ENCODE measurements around the gene AP1B1.

AP1B1 gene

DNA sequence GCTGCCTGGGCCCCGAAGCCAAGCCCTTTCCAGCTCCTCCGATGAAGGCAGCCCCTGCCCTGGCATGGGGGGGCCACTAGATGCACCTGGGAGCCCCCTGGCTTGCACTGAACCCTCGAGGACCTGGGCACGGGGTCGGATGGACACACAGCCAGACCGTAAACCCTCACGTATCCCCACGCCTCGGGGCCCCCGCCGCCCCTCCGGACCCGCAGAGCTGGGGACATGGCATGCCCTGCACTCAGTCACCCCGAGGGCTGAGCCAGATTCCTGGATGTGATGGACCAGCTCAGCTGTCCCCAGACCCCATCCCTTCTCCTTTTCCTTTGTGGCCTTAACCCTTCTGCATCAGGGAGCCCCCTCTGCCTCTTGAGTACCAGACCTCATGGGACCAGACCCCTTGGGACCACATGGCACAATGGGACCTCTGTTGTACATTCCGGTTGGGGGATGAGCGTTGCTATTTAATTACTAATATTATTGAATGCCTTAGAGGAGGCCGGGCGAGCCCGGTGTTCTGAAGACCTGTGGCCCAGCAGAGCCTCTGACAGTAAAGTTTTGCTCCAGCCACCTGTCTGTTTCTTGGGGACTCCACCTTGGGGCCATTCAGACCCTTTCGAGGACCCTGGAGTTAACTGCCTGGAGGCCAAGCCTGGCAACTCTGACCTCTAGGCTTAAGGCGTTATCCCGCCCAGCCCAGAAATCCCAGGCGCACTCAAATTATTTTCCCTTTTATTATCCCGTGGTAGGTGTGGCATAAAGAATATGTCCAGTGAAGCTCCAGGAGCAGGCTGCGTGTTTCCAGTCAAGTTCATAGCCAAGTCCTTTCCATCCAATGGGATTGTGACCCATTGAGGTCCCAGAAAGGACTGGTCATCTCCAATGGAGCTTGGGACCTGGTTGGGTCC lies 75.9 kb downstream of the AP1B1 start:
- Mint-ChIP-seq H3K27ac (no peak overlapping the region), H3K4me3 (no peak overlapping the region), H3K9me3 (no peaks in the 10 kb centered on the region), H3K36me3 (ENCODE audit: low read depth) (no peaks in the 10 kb centered on the region), H3K27me3 (peaks cover 52% of the 10 kb centered on the region), H3K4me1 (ENCODE audit: low read depth) (peaks cover 34% of the 10 kb centered on the region)
- DNase-seq = no peak

DNA sequence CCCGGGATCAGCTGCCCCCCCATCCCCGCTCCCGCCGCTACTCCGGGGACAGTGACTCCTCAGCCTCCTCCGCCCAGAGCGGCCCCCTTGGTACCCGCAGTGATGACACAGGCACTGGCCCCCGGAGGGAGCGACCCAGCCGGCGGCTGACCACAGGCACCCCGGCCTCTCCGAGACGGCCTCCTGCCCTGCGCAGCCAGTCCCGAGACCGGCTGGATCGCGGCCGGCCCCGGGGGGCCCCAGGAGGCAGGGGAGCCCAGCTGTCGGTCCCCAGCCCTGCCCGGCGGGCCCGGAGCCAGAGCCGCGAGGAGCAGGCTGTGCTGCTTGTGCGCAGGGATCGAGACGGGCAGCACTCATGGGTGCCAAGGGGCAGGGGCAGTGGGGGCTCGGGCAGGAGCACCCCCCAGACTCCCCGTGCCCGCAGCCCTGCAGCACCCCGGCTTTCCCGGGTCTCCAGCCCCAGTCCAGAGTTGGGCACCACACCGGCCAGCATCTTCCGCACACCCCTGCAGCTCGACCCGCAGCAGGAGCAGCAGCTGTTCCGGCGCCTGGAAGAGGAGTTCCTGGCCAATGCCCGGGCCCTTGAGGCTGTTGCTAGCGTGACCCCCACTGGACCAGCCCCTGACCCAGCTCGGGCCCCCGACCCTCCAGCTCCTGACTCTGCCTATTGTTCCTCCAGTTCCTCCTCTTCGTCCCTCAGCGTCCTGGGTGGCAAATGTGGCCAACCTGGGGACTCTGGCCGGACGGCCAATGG lies 76.7 kb downstream of the AP1B1 start:
- H3K27ac Mint-ChIP-seq = no peak overlapping the region

DNA sequence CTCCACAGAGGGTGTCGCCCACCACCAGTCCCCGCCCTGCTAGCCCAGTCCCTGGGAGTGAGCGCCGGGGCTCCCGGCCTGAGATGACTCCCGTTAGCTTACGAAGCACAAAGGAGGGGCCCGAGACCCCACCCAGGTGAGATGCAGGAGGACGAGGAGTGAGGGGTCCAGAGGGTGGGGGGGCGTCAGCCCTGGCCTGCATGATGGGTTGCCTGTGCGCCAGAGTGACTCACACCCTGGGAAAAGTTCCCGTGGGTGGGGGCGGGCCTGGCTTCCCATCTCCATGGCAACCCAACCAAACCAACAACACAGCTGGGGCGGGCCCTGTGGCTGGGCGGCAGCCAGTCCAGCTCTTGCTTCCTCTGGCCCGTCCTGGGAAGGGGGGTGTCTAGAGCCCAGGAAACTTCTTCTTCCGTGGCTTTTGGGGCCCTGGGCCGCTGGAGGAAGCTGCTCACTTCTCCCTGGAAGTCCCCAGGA lies 77.5 kb downstream of the AP1B1 start:
- Mint-ChIP-seq H3K4me3 (no peak overlapping the region), H3K27me3 (peaks cover 48% of the 10 kb centered on the region), H3K4me1 (ENCODE audit: low read depth) (peaks cover 42% of the 10 kb centered on the region), H3K36me3 (ENCODE audit: low read depth) (no peaks in the 10 kb centered on the region), H3K9me3 (no peaks in the 10 kb centered on the region), H3K27ac (no peak overlapping the region)
- DNase-seq = peak; percentile 77

More for the DNA sequence above, 76.7 kb downstream of the AP1B1 start:
- H3K9me3 Mint-ChIP-seq = no peaks in the 10 kb centered on the region
- H3K27me3 Mint-ChIP-seq = peaks cover 49% of the 10 kb centered on the region
- no peak overlapping the region for H3K4me3 Mint-ChIP-seq
- peaks cover 36% of the 10 kb centered on the region for H3K4me1 Mint-ChIP-seq (ENCODE audit: low read depth)
- no peak for DNase-seq
- H3K36me3 Mint-ChIP-seq (ENCODE audit: low read depth) = no peaks in the 10 kb centered on the region

DNA sequence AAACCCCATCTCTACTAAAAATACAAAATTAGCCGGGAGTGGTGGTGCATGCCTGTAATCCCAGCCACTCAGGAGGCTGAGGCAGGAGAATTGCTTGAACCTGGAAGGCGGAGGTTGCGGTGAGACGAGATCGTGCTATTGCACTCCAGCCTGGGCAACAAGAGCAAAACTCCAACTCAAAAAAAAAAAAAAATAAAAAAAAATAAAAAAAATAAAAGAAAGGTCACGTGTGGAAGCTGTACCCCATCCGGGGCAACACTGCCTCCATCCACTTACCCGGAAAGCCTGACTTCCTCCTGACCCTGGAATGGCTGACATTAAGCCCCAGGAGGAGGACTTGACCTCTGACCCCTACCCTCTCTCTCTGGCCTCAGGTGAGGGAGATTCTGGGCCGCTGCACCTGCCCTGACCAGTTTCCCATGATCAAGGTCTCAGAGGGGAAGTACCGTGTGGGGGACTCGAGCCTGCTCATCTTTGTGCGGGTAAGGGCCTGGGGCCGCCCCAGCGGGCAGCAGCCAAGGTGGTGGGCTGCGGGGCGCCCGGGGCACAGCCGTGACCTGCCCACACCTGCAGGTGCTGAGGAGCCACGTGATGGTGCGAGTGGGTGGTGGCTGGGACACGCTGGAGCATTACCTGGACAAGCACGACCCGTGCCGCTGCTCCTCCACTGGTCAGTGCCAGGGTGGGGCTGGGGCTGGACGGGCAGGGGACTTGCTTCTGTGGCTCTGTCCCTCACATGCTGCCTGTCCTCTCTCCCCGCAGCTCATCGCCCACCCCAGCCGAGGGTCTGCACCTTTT lies 78.1 kb downstream of the AP1B1 start:
- no peaks in the 10 kb centered on the region for H3K9me3 Mint-ChIP-seq
- H3K27ac Mint-ChIP-seq = no peak overlapping the region
- H3K4me3 Mint-ChIP-seq = no peak overlapping the region
- H3K4me1 Mint-ChIP-seq (ENCODE audit: low read depth) = peaks cover 43% of the 10 kb centered on the region
- peaks cover 52% of the 10 kb centered on the region for H3K27me3 Mint-ChIP-seq
- DNase-seq = peak; percentile 33
- no peaks in the 10 kb centered on the region for H3K36me3 Mint-ChIP-seq (ENCODE audit: low read depth)

DNA sequence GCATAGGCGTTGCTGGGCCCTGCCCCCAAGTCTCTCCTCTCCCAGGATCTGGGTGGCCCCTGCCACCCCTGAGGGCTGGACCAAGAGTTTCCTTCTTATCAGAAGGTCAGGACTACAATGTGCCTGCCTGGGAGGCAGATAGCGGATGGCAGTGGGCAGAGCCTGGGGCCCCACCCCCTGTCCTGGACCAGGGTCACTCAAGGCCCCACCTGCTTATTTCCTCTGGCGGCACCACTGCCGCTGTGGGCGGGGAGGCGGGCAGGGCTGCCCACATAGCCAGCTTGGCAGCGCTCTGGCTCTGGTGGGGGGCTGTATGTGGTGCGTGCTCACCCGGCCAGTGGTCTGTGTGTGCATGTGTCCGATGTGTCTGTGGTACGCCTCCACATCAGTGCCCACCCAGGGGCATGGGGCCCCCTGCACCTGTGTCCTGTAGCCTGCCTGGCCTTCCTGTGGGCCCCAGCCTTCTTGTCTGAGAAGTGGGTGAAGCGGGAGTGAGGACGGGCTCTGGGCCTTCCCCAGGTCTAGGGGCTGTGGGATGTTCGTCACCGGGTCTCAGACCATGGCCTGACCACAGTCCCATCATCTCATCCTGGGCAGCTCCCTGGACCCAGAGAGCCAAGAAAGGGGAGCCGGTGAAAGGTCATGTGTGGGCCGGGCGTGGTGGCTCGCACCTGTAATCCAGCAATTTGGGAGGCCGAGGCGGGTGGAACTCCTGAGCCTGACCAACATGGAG lies 78.9 kb downstream of the AP1B1 start:
- H3K27ac Mint-ChIP-seq = no peak overlapping the region
- no peaks in the 10 kb centered on the region for H3K9me3 Mint-ChIP-seq
- no peak for DNase-seq
- no peak overlapping the region for H3K4me3 Mint-ChIP-seq
- no peaks in the 10 kb centered on the region for H3K36me3 Mint-ChIP-seq (ENCODE audit: low read depth)
- peaks cover 39% of the 10 kb centered on the region for H3K4me1 Mint-ChIP-seq (ENCODE audit: low read depth)
- peaks cover 56% of the 10 kb centered on the region for H3K27me3 Mint-ChIP-seq

DNA sequence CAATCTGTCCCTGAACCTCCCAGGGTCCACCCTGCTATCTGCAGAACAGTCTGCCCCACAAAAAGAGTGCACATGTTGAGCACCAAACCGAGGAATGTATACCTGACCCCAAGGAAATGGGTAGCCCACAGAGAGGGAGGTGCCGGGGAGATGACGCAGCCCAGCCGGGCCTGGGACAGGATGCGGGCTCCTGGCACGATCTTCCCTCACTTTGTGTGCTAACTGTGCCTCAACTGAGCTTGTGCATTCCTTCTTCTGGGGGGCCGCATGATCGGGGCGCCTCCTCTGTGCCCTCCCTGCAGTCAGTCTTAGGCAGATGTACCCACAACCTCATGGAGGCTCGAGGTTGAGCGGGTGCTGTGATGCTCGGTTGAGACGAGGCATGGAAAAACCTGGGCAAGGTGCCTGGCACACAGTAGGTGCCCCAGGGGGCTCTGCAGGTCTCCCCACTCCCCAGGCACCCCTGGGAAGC lies 79.5 kb downstream of the AP1B1 start:
- no peak overlapping the region for H3K27ac Mint-ChIP-seq
- H3K4me1 Mint-ChIP-seq (ENCODE audit: low read depth) = peaks cover 33% of the 10 kb centered on the region
- no peak for DNase-seq
- no peaks in the 10 kb centered on the region for H3K36me3 Mint-ChIP-seq (ENCODE audit: low read depth)
- H3K27me3 Mint-ChIP-seq = peaks cover 55% of the 10 kb centered on the region
- no peaks in the 10 kb centered on the region for H3K9me3 Mint-ChIP-seq
- H3K4me3 Mint-ChIP-seq = no peak overlapping the region

DNA sequence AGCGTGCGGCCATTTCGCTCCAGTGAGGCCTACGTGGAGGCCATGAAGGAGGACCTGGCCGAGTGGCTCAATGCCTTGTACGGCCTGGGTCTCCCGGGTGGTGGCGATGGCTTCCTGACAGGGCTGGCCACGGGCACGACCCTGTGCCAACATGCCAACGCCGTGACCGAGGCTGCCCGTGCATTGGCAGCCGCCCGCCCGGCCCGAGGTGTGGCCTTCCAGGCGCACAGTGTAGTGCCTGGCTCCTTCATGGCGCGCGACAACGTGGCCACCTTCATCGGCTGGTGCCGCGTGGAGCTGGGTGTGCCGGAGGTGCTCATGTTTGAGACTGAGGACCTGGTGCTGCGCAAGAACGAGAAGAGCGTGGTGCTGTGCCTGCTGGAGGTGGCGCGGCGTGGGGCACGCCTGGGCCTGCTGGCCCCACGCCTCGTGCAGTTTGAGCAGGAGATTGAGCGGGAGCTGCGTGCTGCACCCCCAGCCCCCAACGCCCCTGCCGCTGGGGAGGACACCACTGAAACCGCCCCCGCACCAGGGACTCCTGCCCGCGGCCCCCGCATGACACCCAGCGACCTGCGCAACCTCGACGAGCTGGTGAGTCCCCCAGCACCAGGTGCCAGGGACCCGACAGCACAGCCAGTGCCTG lies 80.1 kb downstream of the AP1B1 start:
- no peaks in the 10 kb centered on the region for H3K9me3 Mint-ChIP-seq
- H3K4me3 Mint-ChIP-seq = no peak overlapping the region
- no peaks in the 10 kb centered on the region for H3K36me3 Mint-ChIP-seq (ENCODE audit: low read depth)
- H3K27ac Mint-ChIP-seq = no peak overlapping the region
- H3K27me3 Mint-ChIP-seq = peaks cover 50% of the 10 kb centered on the region
- H3K4me1 Mint-ChIP-seq (ENCODE audit: low read depth) = peaks cover 27% of the 10 kb centered on the region
- no peak for DNase-seq

DNA sequence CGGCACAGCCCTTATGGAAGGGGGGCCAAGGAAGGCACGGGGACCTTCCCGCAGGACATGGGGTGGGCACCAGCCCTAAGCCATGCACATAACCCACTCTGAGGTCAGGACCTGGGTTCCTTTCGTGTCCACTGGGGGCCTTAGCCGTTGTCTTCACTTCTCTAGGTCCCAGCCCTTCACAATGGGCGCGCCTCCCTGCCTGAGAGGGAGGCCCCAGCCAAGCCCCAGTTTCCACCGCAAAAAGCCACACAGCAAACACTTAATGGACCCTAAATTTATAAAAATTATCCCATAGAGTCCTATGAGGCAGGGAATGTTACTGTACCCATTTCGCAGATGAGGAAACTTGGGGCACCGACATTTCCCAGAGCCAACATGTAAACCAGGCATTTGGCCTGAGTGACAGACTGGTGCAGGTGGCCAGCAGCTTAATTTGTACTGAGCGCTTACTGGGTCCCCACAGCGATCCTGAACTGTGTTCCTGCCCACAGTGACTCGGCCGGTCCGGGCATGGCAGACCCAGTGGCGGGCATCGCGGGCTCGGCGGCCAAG lies 80.7 kb downstream of the AP1B1 start:
- H3K27ac Mint-ChIP-seq = no peak overlapping the region
- H3K4me3 Mint-ChIP-seq = peak overlapping the region; percentile 67
- no peak for DNase-seq
- H3K36me3 Mint-ChIP-seq (ENCODE audit: low read depth) = no peaks in the 10 kb centered on the region
- H3K4me1 Mint-ChIP-seq (ENCODE audit: low read depth) = peaks cover 24% of the 10 kb centered on the region
- no peaks in the 10 kb centered on the region for H3K9me3 Mint-ChIP-seq
- peaks cover 44% of the 10 kb centered on the region for H3K27me3 Mint-ChIP-seq

DNA sequence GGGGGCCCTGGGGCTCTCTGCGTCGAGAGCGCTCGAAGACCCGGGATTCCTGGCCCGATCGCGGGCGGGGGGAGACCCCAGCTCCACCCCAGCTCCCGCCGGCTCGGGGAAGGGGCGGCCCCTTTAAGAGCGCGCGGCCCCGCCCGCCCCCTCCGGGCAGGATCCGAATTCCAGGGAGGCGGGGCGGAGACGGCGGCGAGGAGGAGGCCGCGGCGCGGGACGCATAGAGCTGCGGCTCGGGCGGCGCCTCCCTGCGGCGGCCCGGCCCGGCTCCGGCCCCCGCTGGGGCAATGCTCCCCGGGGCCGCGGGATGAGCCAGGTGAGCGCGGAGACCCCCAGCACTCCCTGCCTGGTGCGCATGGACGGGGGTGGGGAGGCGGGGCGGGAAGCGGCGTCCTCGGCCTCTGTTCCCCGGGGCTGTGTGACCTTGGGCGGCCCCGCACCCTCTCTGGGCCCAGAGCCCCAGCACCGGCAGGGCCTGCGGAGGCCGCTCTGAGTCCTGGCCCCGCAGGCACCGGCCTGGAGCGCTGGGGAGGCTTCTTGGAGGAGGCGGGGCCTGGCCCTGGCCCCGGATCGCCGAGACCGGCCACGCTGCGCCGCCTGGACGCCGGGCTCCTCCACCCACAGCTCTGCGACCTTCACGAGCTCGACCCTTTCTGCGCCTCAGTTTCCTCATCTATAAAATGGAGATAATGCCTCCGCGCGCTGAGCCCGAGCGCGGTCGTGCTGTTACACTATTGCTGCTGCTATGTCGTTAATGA lies 81.4 kb downstream of the AP1B1 start:
- no peak overlapping the region for H3K27ac Mint-ChIP-seq

DNA sequence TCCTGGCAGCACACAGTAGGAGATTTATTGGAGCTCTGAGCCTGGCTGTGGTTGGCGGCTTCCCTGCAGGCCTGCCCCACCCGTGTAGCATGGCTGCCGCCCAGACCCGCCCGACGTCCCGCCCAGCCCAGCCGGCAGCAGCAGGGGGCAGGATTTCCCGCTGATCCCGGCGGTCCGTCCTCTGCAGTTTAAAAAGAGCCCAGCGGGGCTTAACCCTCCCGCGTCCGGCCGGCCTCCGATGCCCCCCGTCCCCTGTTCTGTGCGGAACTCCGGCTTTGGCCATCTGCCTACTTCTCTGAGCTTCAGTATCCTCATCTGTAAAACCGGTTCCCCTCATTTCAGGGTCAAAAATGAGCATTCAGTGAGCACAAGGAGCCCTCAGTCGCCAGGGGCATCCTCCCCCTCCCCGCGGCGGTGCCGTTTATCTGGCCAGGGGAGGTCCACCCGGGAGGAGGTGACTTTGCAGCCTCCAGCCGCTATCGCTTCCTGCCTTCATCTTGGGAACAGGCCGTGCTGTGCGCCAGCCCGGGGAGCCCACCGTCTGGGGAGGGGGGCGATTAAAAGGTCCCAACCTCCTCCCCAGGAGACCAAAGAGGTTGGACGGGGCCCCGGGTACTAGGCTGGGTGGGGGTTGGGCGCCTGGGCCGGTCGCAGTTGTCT lies 82.1 kb downstream of the AP1B1 start, which contains the start of gene GAS2L1:
Gene GAS2L1 (plus strand): TSS at position 476 of the 660 bp plus-strand sequence. CDS start 1,456 bp downstream, outside the sequence.
- Mint-ChIP-seq H3K9me3 (no peaks in the 10 kb centered on the region), H3K27ac (no peak within 1 kb of the TSS), H3K4me1 (ENCODE audit: low read depth) (peaks cover 24% of the 10 kb centered on the region)

More for the DNA sequence above, 81.4 kb downstream of the AP1B1 start:
- H3K4me1 Mint-ChIP-seq (ENCODE audit: low read depth) = peaks cover 24% of the 10 kb centered on the region
- H3K9me3 Mint-ChIP-seq = no peaks in the 10 kb centered on the region
- H3K4me3 Mint-ChIP-seq = peak overlapping the region; percentile 69
- no peak for DNase-seq
- H3K27me3 Mint-ChIP-seq = peaks cover 37% of the 10 kb centered on the region
- no peaks in the 10 kb centered on the region for H3K36me3 Mint-ChIP-seq (ENCODE audit: low read depth)

DNA sequence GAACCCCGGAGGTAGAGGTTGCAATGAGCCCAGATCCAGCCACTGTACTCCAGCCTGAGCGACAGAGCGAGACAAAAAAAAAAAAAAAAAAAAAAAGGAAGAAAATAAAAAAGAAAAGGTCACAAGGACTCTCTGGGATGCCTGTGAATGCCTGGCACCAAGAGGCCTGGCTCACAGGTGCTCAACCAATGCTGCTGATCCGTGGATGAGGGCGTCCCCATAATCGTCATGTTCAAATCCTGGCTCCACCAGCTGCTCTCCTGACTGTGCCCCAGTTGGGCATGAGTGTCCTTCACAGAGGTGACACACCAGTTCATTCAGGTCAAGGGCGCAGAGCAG lies 82.6 kb downstream of the AP1B1 start:
- DNase-seq = no peak
- H3K36me3 Mint-ChIP-seq (ENCODE audit: low read depth) = peaks cover 9% of the 10 kb centered on the region
- H3K27ac Mint-ChIP-seq = no peak overlapping the region
- H3K4me3 Mint-ChIP-seq = peak overlapping the region; percentile 69
- H3K4me1 Mint-ChIP-seq (ENCODE audit: low read depth) = peaks cover 20% of the 10 kb centered on the region
- no peaks in the 10 kb centered on the region for H3K9me3 Mint-ChIP-seq
- peaks cover 32% of the 10 kb centered on the region for H3K27me3 Mint-ChIP-seq

More for the DNA sequence above, 82.1 kb downstream of the AP1B1 start, which contains the start of gene GAS2L1:
- Mint-ChIP-seq H3K36me3 (ENCODE audit: low read depth) (peaks cover 4% of the 10 kb centered on the region), H3K4me3 (peak within 1 kb of the TSS; percentile 69), H3K27me3 (peaks cover 36% of the 10 kb centered on the region)
- DNase-seq = no peak
